K562 (cell line): ENCODE results near the gene MTFR2. TPM values are rescaled to one million over a fixed set of nuclear protein-coding genes. Genes with fewer than 3 reads are reported as not detected.

Experiments used
- CCNT2 ChIP-seq: IDR thresholded peaks from 2 replicates; pipeline ENCODE4 v1.6.1; 2011; ENCODE audit warnings: borderline replicate concordance, low read depth, mild to moderate bottlenecking, moderate library complexity, mixed read lengths, low read length; ENCODE audit not compliant: insufficient read length; ENCODE audit errors: extremely low read depth
- ERF ChIP-seq: fragments of 450-650 bp; formaldehyde crosslinking; IDR thresholded peaks from 2 replicates; pipeline ENCODE4 v1.4.0; 2020; ENCODE audit warnings: mild to moderate bottlenecking, mixed read lengths
- ESRRB ChIP-seq: fragments of 250-450 bp; sonication (Bioruptor Pico); IDR thresholded peaks from 2 replicates; pipeline ENCODE4 v1.5.0; 2020; ENCODE audit warnings: mild to moderate bottlenecking, moderate library complexity, borderline replicate concordance
- HMG20B ChIP-seq: fragments of 250-450 bp; sonication (Bioruptor Pico); IDR thresholded peaks from 2 replicates; pipeline ENCODE4 v1.5.0; 2021; ENCODE audit warnings: mild to moderate bottlenecking
- KHSRP ChIP-seq: fragments of 450-650 bp; IDR thresholded peaks from 2 replicates; pipeline ENCODE4 v1.6.1; 2017
- KLF10 ChIP-seq: fragments of 250-450 bp; sonication (Bioruptor Pico); IDR thresholded peaks from 2 replicates; pipeline ENCODE4 v1.6.1; 2021; ENCODE audit warnings: matching md5 sums
- NCOA4 ChIP-seq: fragments of 450-650 bp; IDR thresholded peaks from 2 replicates; pipeline ENCODE4 v1.6.1; 2018; ENCODE audit warnings: mild to moderate bottlenecking; ENCODE audit not compliant: partially characterized antibody
- POLR3A ChIP-seq: IDR thresholded peaks from 2 replicates; pipeline ENCODE4 v1.6.1; 2011; ENCODE audit warnings: borderline replicate concordance, mild to moderate bottlenecking, moderate library complexity; ENCODE audit not compliant: insufficient read length, insufficient read depth; ENCODE audit errors: extremely low read depth
- PTRF ChIP-seq: fragments of 450-650 bp; IDR thresholded peaks from 2 replicates; pipeline ENCODE4 v1.6.1; 2016; ENCODE audit warnings: mild to moderate bottlenecking, missing genetic modification characterization, missing compliant biosample characterization
- RBM39 ChIP-seq: fragments of 200-400 bp; formaldehyde crosslinking; optimal IDR thresholded peaks from 2 replicates; pipeline ENCODE3; 2018; ENCODE audit warnings: low read depth, low read length
- SMAD1 ChIP-seq: fragments of 150-350 bp; IDR thresholded peaks from 2 replicates; pipeline ENCODE4 v1.6.1; 2014; ENCODE audit warnings: low read length, low read depth; ENCODE audit not compliant: partially characterized antibody
- SMARCA5 ChIP-seq: fragments of 450-650 bp; IDR thresholded peaks from 2 replicates; pipeline ENCODE4 v1.6.1; 2016
- U2AF1 ChIP-seq: fragments of 200-400 bp; formaldehyde crosslinking; optimal IDR thresholded peaks from 2 replicates; pipeline ENCODE3; 2017; ENCODE audit warnings: mild to moderate bottlenecking, low read depth, low read length, moderate library complexity
- ZFPM2 ChIP-seq: fragments of 250-450 bp; sonication (Bioruptor Pico); IDR thresholded peaks from 2 replicates; pipeline ENCODE4 v1.5.1; 2022; ENCODE audit warnings: mild to moderate bottlenecking
- ZNF444 ChIP-seq: fragments of 250-450 bp; sonication (Bioruptor Pico); IDR thresholded peaks from 2 replicates; pipeline ENCODE4 v1.4.0; 2020; ENCODE audit warnings: mild to moderate bottlenecking, moderate library complexity
- ZNF77 ChIP-seq: fragments of 250-450 bp; sonication (Bioruptor Pico); IDR thresholded peaks from 2 replicates; pipeline ENCODE4 v1.5.0; 2020
- polyA plus RNA-seq, 8 experiments: library from polyadenylated mRNA; depleted of rRNA in 4 of 8; stranded (reverse) in 5 of 8; unstranded in 3 of 8; fragments of >200 nt; fragmentation: Nextera tagmentation in 2 of 8; fragmentation: Illumina TruSeq in 1 of 8; extraction: Ambion mirVana in 2 of 8; extraction: Trizol in 1 of 8; gene quantifications; 2 replicates each; pipeline versions ENCODE4 v1.2.1 to v1.2.3, GENCODE V29; 2011 to 2014; ENCODE audit warnings: inconsistent platforms in 1 of 8, missing spikeins in 1 of 8
- total RNA-seq, 7 experiments: library from RNA; depleted of rRNA in 6 of 7; stranded (reverse); fragments of >200 nt in 6 of 7; fragmentation: Illumina TruSeq in 2 of 7; extraction: Trizol in 2 of 7; gene quantifications; 2 replicates each; pipeline versions ENCODE4 v1.2.1 to v1.2.3, GENCODE V29; 2011 to 2021; ENCODE audit warnings: low replicate concordance in 1 of 7
- TF ChIP-seq, protein P1 (sequence below): fragments of 450-650 bp; IDR thresholded peaks from 2 replicates; pipeline ENCODE4 v1.6.1; 2016; ENCODE audit warnings: low read depth
- TF ChIP-seq, protein P2 (sequence below): fragments of 450-650 bp; IDR thresholded peaks from 2 replicates; pipeline ENCODE4 v1.6.1; 2016; ENCODE audit warnings: borderline replicate concordance
- TF ChIP-seq, protein P3 (sequence below): fragments of 250-450 bp; sonication (Bioruptor Pico); IDR thresholded peaks from 2 replicates; pipeline ENCODE4 v1.5.0; 2020; ENCODE audit warnings: mild to moderate bottlenecking, borderline replicate concordance

Gene MTFR2
- total and polyA plus RNA-seq, 9 of the 15 experiments (the other 6 are each of a cell fraction or from before 2014, with no cell fraction given), result 10.1 to 63.3 (median 45.9) TPM

DNA sequence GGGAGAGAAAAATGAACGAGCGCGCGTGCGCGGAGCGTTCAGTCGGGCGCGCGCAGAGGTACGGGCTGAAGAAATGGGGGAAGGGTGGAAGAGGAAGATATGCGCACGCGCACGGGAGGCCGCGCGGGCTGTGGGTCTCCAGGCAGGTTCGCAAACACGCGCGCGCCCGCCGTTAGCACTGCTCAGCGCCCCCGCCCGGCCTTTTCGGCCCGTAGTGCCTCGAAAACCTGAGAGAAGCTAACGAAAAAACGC is 39.1 kb upstream of the MTFR2 start (continued):
- TF ChIP-seq, protein P1, sequence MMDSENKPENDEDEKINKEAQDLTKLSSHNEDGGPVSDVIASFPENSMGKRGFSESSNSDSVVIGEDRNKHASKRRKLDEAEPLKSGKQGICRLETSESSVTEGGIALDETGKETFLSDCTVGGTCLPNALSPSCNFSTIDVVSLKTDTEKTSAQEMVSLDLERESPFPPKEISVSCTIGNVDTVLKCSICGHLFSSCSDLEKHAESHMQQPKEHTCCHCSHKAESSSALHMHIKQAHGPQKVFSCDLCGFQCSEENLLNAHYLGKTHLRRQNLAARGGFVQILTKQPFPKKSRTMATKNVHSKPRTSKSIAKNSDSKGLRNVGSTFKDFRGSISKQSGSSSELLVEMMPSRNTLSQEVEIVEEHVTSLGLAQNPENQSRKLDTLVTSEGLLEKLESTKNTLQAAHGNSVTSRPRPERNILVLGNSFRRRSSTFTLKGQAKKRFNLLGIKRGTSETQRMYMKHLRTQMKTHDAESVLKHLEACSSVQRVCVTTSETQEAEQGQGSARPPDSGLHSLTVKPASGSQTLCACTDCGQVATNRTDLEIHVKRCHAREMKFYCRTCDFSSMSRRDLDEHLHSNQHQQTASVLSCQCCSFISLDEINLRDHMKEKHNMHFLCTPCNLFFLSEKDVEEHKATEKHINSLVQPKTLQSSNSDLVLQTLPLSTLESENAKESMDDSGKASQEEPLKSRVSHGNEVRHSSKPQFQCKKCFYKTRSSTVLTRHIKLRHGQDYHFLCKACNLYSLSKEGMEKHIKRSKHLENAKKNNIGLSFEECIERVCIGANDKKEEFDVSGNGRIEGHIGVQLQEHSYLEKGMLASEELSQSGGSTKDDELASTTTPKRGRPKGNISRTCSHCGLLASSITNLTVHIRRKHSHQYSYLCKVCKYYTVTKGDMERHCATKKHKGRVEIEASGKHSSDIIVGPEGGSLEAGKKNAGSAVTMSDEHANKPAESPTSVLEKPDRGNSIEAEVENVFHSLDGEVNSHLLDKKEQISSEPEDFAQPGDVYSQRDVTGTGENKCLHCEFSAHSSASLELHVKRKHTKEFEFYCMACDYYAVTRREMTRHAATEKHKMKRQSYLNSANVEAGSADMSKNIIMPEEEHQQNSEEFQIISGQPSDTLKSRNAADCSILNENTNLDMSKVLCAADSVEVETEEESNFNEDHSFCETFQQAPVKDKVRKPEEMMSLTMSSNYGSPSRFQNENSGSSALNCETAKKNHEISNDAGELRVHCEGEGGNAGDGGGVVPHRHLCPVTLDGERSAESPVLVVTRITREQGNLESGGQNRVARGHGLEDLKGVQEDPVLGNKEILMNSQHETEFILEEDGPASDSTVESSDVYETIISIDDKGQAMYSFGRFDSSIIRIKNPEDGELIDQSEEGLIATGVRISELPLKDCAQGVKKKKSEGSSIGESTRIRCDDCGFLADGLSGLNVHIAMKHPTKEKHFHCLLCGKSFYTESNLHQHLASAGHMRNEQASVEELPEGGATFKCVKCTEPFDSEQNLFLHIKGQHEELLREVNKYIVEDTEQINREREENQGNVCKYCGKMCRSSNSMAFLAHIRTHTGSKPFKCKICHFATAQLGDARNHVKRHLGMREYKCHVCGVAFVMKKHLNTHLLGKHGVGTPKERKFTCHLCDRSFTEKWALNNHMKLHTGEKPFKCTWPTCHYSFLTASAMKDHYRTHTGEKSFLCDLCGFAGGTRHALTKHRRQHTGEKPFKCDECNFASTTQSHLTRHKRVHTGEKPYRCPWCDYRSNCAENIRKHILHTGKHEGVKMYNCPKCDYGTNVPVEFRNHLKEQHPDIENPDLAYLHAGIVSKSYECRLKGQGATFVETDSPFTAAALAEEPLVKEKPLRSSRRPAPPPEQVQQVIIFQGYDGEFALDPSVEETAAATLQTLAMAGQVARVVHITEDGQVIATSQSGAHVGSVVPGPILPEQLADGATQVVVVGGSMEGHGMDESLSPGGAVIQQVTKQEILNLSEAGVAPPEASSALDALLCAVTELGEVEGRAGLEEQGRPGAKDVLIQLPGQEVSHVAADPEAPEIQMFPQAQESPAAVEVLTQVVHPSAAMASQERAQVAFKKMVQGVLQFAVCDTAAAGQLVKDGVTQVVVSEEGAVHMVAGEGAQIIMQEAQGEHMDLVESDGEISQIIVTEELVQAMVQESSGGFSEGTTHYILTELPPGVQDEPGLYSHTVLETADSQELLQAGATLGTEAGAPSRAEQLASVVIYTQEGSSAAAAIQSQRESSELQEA, result no peak
- TF ChIP-seq PTRF (tag) (no peak), U2AF1 (no peak), POLR3A (no peak), KHSRP (no peak), KLF10 (CRISPR knock-in tag) (no peak; the same call in 1 of the 2 replicates), ZFPM2 (CRISPR knock-in tag) (0 out of 2 replicates have a peak, but pooled peaks have one; percentile 77), ZNF444 (CRISPR knock-in tag) (no peak), NCOA4 (no peak), SMARCA5 (no peak), CCNT2 (peak; percentile 80), HMG20B (no peak), SMAD1 (no peak), ERF (CRISPR knock-in tag) (peak; percentile 94), ZNF77 (no peak), ESRRB (0 out of 2 replicates have a peak, but pooled peaks have one; percentile 44), RBM39 (no peak)
- TF ChIP-seq, protein P2, sequence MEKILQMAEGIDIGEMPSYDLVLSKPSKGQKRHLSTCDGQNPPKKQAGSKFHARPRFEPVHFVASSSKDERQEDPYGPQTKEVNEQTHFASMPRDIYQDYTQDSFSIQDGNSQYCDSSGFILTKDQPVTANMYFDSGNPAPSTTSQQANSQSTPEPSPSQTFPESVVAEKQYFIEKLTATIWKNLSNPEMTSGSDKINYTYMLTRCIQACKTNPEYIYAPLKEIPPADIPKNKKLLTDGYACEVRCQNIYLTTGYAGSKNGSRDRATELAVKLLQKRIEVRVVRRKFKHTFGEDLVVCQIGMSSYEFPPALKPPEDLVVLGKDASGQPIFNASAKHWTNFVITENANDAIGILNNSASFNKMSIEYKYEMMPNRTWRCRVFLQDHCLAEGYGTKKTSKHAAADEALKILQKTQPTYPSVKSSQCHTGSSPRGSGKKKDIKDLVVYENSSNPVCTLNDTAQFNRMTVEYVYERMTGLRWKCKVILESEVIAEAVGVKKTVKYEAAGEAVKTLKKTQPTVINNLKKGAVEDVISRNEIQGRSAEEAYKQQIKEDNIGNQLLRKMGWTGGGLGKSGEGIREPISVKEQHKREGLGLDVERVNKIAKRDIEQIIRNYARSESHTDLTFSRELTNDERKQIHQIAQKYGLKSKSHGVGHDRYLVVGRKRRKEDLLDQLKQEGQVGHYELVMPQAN, result no peak
- TF ChIP-seq, protein P3, sequence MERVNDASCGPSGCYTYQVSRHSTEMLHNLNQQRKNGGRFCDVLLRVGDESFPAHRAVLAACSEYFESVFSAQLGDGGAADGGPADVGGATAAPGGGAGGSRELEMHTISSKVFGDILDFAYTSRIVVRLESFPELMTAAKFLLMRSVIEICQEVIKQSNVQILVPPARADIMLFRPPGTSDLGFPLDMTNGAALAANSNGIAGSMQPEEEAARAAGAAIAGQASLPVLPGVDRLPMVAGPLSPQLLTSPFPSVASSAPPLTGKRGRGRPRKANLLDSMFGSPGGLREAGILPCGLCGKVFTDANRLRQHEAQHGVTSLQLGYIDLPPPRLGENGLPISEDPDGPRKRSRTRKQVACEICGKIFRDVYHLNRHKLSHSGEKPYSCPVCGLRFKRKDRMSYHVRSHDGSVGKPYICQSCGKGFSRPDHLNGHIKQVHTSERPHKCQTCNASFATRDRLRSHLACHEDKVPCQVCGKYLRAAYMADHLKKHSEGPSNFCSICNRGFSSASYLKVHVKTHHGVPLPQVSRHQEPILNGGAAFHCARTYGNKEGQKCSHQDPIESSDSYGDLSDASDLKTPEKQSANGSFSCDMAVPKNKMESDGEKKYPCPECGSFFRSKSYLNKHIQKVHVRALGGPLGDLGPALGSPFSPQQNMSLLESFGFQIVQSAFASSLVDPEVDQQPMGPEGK (CRISPR knock-in tag), result no peak
